ENCODE results near the gene LRRC42.

LRRC42 gene

DNA sequence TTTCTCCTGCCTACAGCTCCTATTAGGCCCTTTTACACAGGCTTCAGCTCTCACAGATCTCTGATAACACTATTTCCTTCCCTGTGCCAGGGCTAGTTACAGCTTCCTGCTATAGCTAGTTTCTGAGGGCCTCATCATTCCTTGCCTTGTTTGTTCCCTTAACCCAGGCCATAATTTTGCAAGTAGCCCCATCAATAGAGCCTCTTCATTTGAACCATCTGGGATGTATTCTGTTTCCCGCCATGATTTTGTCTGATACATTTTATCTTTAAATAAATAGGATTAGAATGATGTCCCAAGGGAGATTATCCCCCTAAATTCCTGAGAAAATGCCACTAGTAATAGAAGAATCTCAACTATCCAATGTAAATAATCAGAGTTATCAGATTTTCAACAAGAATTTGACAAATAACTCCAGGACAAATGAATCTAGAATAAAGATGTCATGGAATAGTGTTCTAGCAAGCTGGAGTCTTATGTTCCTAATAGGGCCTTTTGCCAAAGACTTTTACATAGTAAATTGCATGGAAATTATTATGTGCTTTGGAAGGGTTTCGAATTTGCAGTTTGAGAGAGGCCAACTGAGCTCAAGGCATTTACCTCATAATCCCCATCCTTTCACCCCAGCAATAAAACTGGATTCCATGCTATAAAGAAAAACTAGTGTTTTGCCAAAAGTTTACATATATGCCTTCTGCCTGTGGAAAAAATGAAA is 16.7 kb upstream of the LRRC42 start:
- no peaks in the 10 kb centered on the region for H3K4me1 ChIP-seq (ENCODE audit: control insufficient read depth, insufficient read depth, low read length)
- no peak for TF ChIP-seq AEBP2 (tag by site-specific recombination; IDR thresholded peaks at IDR 0.05; ENCODE audit: borderline replicate concordance)
- no peak for TF ChIP-seq KLF7 (tag by site-specific recombination; IDR thresholded peaks at IDR 0.05; ENCODE audit: borderline replicate concordance)
- no peak for TF ChIP-seq ZNF398 (tag by site-specific recombination; IDR thresholded peaks at IDR 0.05)
- no peak for TF ChIP-seq SCRT2 (tag by site-specific recombination; IDR thresholded peaks at IDR 0.05)
- no peak for TF ChIP-seq ZNF544 (tag by site-specific recombination; IDR thresholded peaks at IDR 0.05)
- TF ChIP-seq ZNF202 (tag by site-specific recombination; IDR thresholded peaks at IDR 0.05; ENCODE audit: borderline replicate concordance) = no peak
- TF ChIP-seq ZNF510 (tag by site-specific recombination; IDR thresholded peaks at IDR 0.05; ENCODE audit: insufficient replicate concordance) = no peak
- no peak for TF ChIP-seq ZNF830 (tag by site-specific recombination; IDR thresholded peaks at IDR 0.05; ENCODE audit: low read depth)
- H3K4me3 ChIP-seq (ENCODE audit: low read depth, low read length) = no peak overlapping the region
- peaks cover 13 to 50% of the 10 kb centered on the region in 2 experiments for H3K36me3 ChIP-seq (ENCODE audit: control insufficient read depth in 2 of 2, insufficient read depth in 1 of 2, low read length in 2 of 2)
- H3K9me3 ChIP-seq (ENCODE audit: control insufficient read depth, insufficient read depth, low read depth, low read length) = no peaks in the 10 kb centered on the region
- no peak overlapping the region for H3K27ac ChIP-seq (ENCODE audit: extremely low read depth, low read depth, low read length)
- CTCF ChIA-PET = no interaction called here
- POLR2A ChIA-PET = no interaction called here

DNA sequence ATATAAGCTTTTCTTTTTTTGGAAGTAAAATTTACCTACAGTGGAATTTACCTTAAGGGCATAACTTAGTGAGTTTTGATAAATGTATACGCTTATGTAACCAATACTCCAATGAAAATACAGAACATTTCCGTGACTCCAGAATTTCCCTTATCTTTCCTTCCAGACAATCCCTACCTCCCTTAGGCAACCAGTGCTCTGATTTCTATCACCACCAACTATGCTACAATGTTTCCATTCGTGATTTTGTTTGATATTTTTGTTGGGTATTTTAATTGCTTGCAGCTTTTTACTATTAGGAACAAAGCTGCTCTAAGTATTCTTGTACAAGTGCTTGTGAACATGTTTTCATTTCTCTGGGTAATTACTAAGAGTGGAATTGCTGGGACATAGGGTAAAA is 15.2 kb upstream of the LRRC42 start:
- Histone ChIP-seq H3K36me3 (ENCODE audit: control insufficient read depth in 2 of 2, insufficient read depth in 1 of 2, low read length in 2 of 2) (peaks cover 10 to 56% of the 10 kb centered on the region in 2 experiments), H3K9me3 (ENCODE audit: control insufficient read depth, insufficient read depth, low read depth, low read length) (no peaks in the 10 kb centered on the region)
- POLR2A ChIA-PET = interaction anchor here (0.7 kb wide), 1 partner anchor 14 kb away, joined by 3 read pairs; the partner anchor contains the start of gene IFT25

GRCh38 chr1:53931523-53931922 is 14.6 kb upstream of the LRRC42 start:
- H3K4me3 ChIP-seq (ENCODE audit: low read depth, low read length) = no peak overlapping the region
- no peaks in the 10 kb centered on the region for H3K9me3 ChIP-seq (ENCODE audit: control insufficient read depth, insufficient read depth, low read depth, low read length)
- TF ChIP-seq ZNF404 (tag by site-specific recombination; IDR thresholded peaks at IDR 0.05) (no peak), ZNF558 (tag by site-specific recombination; IDR thresholded peaks at IDR 0.05) (peak; percentile 90)
- no peaks in the 10 kb centered on the region for H3K4me1 ChIP-seq (ENCODE audit: control insufficient read depth, insufficient read depth, low read length)
- CTCF ChIA-PET = interaction anchor here (0.6 to 1.1 kb wide), 3 partner anchors 18 to 82 kb away, joined by 3 to 9 read pairs (median 4); no protein-coding TSS in a partner anchor
- POLR2A ChIA-PET = interaction anchor here (0.7 kb wide), 1 partner anchor 14 kb away, joined by 3 read pairs; the partner anchor contains the start of gene IFT25
- H3K36me3 ChIP-seq (ENCODE audit: control insufficient read depth in 2 of 2, insufficient read depth in 1 of 2, low read length in 2 of 2) = peaks cover 7 to 62% of the 10 kb centered on the region in 2 experiments
- H3K27ac ChIP-seq (ENCODE audit: extremely low read depth, low read depth, low read length) = no peak overlapping the region

More for the DNA sequence above, 15.2 kb upstream of the LRRC42 start:
- TF ChIP-seq ZNF140 (tag by site-specific recombination; IDR thresholded peaks at IDR 0.05) (peak; percentile 83), ZNF510 (tag by site-specific recombination; IDR thresholded peaks at IDR 0.05; ENCODE audit: insufficient replicate concordance) (no peak)
- H3K4me3 ChIP-seq (ENCODE audit: low read depth, low read length) = no peak overlapping the region
- CTCF ChIA-PET = interaction anchor here (1.1 kb wide), 1 partner anchor 19 kb away, joined by 4 read pairs; no protein-coding TSS in a partner anchor
- H3K27ac ChIP-seq (ENCODE audit: extremely low read depth, low read depth, low read length) = no peak overlapping the region
- no peaks in the 10 kb centered on the region for H3K4me1 ChIP-seq (ENCODE audit: control insufficient read depth, insufficient read depth, low read length)

- ChIA-PET CTCF (interaction anchor here (1.0 to 1.8 kb wide), 2 partner anchors 11 to 16 kb away, joined by 3 to 5 read pairs; partner anchors contain the start of gene IFT25), POLR2A (no interaction called here)
- no peak overlapping the region for H3K27ac ChIP-seq (ENCODE audit: extremely low read depth, low read depth, low read length)
- no peak overlapping the region for H3K4me3 ChIP-seq (ENCODE audit: low read depth, low read length)
- H3K9me3 ChIP-seq (ENCODE audit: control insufficient read depth, insufficient read depth, low read depth, low read length) = no peaks in the 10 kb centered on the region
- peaks cover 0 to 57% of the 10 kb centered on the region in 2 experiments; a peak in 1 of 3 replicates for H3K36me3 ChIP-seq (ENCODE audit: control insufficient read depth in 2 of 2, insufficient read depth in 1 of 2, low read length in 2 of 2)
- no peaks in the 10 kb centered on the region for H3K4me1 ChIP-seq (ENCODE audit: control insufficient read depth, insufficient read depth, low read length)
- TF ChIP-seq ZNF433 (tag by site-specific recombination; IDR thresholded peaks at IDR 0.05; ENCODE audit: low read depth) (no peak), ZNF658 (tag by site-specific recombination; IDR thresholded peaks at IDR 0.05) (no peak), PRDM1 (tag by site-specific recombination; IDR thresholded peaks at IDR 0.05) (no peak), ZNF146 (tag by site-specific recombination; IDR thresholded peaks at IDR 0.05) (peak; percentile 39; the same call in 1 of the 2 replicates), HOXD13 (CRISPR knock-in tag; IDR thresholded peaks at IDR 0.05; ENCODE audit: borderline replicate concordance) (no peak), GFI1B (tag by site-specific recombination; IDR thresholded peaks at IDR 0.05) (no peak), ZNF571 (tag by site-specific recombination; IDR thresholded peaks at IDR 0.05) (no peak), ZNF596 (tag by site-specific recombination; IDR thresholded peaks at IDR 0.05) (no peak), SETDB1 (IDR thresholded peaks at IDR 0.05; ENCODE audit: insufficient read length, low read length) (peak; percentile 88), ZSCAN23 (tag by site-specific recombination; IDR thresholded peaks at IDR 0.05) (no peak), ZNF10 (tag by site-specific recombination; IDR thresholded peaks at IDR 0.05) (peak; percentile 90; the same call in 1 of the 2 replicates), KLF8 (tag by site-specific recombination; IDR thresholded peaks at IDR 0.05) (no peak), ZNF624 (tag by site-specific recombination; IDR thresholded peaks at IDR 0.05) (no peak), ZNF354C (tag by site-specific recombination; IDR thresholded peaks at IDR 0.05; ENCODE audit: borderline replicate concordance, low read depth) (no peak)
Observed at GRCh38 chr1:53934170-53934765, 11.9 kb upstream of the LRRC42 start.
